ENCODE measurements around the gene APOB.

- TF ChIP-seq CTCF (IDR thresholded peaks at IDR 0.05) (no peak), POLR2A (IDR thresholded peaks at IDR 0.05) (no peak), EP300 (IDR thresholded peaks at IDR 0.05) (no peak)
Measured at GRCh38 chr2:21005111-21005699, 38.7 kb downstream of the APOB start.
